ENCODE results near the gene PSME3IP1.

DNA sequence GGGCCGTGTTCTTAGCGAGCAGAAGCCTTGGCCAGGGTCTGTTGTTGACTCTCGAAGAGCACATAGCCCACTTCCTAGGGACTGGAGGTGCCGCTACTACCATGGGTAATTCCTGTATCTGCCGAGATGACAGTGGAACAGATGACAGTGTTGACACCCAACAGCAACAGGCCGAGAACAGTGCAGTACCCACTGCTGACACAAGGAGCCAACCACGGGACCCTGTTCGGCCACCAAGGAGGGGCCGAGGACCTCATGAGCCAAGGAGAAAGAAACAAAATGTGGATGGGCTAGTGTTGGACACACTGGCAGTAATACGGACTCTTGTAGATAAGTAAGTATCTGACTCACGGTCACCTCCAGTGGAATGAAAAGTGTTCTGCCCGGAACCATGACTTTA is 18.8 kb upstream of the PSME3IP1 start:
- TF ChIP-seq, protein P1, sequence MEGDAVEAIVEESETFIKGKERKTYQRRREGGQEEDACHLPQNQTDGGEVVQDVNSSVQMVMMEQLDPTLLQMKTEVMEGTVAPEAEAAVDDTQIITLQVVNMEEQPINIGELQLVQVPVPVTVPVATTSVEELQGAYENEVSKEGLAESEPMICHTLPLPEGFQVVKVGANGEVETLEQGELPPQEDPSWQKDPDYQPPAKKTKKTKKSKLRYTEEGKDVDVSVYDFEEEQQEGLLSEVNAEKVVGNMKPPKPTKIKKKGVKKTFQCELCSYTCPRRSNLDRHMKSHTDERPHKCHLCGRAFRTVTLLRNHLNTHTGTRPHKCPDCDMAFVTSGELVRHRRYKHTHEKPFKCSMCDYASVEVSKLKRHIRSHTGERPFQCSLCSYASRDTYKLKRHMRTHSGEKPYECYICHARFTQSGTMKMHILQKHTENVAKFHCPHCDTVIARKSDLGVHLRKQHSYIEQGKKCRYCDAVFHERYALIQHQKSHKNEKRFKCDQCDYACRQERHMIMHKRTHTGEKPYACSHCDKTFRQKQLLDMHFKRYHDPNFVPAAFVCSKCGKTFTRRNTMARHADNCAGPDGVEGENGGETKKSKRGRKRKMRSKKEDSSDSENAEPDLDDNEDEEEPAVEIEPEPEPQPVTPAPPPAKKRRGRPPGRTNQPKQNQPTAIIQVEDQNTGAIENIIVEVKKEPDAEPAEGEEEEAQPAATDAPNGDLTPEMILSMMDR (IDR thresholded peaks at IDR 0.05) = no peak
- no peak for TF ChIP-seq YY1 (IDR thresholded peaks at IDR 0.05; ENCODE audit: low read depth)
